OCI-LY3 (cell line): ENCODE data around the gene HSPA12B.

Experiments used
- CTCF ChIP-seq: fragments of 200-600, 300-600 bp; sonication (generic); IDR thresholded peaks from 2 replicates; pipeline ENCODE4 v1.5.1; 2014; ENCODE audit warnings: antibody characterized with exemption, low read length, low read depth
- EZH2phosphoT487 ChIP-seq: fragments of 200-600 bp; shearing (Covaris generic); IDR thresholded peaks from 2 replicates; pipeline ENCODE4 v1.6.1; 2018; ENCODE audit warnings: antibody characterized with exemption, mixed run types, low read depth

DNA sequence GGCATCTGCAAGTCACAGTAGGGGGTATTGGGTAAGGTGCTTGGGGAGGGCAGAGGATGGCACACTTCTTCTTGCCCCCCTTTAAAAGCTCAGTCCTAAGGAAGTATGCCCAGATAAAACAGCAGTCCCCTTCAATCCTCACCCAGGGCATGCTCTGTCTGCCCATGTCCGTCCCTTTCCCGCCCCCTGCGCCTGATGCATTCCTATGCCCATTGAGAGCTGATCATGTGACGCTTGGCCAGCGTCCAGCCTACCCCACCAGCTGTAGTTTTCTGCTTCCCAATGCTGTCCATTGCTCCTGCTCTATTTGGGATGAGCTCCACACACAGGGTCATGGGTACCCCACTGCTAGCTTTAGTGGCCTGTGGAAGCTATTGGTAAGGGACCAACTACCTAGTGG lies 28.4 kb upstream of the HSPA12B start:
- TF ChIP-seq CTCF (no peak), EZH2phosphoT487 (no peak)
